ENCODE measurements around the gene MAB21L4.

Gene MAB21L4

GRCh38 chr2:240895656-240896388 is at the start of gene MAB21L4:
Gene MAB21L4 (minus strand): TSS chr2:240896156. CDS start chr2:240895997, 159 bp downstream.
- DNase-seq = no peak

- no peak for DNase-seq
These were observed 40.1 kb upstream of the MAB21L4 start for GRCh38 chr2:240936106-240936505.

DNA sequence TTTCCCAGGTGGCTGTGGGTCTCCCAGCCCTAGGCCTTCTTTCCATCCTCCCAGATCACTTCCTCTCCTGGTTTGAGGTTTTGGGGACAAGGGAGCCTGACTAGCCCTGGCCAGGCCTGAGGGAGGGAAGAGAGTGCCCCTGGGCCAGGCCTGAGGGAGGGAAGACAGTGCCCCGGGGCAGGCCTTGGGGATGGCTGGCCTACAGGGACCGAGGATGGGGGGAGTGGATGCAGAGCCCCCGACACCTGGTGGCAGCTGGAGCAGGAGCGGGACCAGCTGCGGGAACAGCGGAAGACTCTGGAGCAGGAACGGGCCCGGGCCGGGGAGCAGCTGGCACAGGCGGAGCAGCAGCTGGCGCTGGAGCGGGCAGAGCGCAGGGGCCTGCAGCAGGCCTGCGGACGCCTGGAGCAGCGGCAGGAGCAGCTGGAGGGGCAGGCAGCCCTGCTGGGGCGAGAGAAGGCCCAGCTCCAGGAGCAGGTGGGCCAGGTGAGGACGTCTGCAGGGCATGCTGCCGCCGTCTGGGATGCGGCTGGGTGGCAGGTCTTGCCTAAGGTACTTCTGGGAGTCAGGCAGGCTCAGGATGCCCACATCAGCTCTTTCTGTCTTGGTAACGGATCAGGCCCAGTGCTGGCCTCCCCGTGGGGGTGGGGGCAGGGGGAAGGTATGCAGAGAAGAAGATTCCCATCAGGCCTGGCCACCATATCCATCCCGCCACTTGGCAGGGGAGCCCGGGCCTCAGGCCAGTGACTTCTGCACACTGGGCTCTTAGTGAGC is 39.3 kb upstream of the MAB21L4 start:
- no peak for DNase-seq

GRCh38 chr2:240934701-240935102 is 38.7 kb upstream of the MAB21L4 start:
- no peak for DNase-seq

- no peak for DNase-seq
These were observed 38.2 kb upstream of the MAB21L4 start for GRCh38 chr2:240933966-240934700.

- DNase-seq = no peak
These were observed 37.4 kb upstream of the MAB21L4 start for GRCh38 chr2:240933048-240933965.

DNA sequence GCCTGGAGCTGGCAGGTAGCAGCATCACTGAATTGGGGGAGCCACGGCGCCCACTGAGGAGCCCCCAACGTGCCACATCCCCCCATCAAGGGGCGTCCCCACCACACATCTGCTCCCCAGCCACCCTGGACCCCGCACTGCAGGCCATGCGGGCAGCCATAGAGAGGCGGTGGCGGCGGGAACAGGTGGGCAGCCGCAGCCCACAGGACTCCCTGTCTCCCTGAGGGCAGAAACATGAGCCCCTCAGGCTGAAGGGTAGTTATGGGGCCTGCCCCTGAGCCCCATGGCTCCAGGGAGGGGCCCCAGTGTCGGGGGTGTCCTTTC is 36.7 kb upstream of the MAB21L4 start:
- DNase-seq = no peak

DNA sequence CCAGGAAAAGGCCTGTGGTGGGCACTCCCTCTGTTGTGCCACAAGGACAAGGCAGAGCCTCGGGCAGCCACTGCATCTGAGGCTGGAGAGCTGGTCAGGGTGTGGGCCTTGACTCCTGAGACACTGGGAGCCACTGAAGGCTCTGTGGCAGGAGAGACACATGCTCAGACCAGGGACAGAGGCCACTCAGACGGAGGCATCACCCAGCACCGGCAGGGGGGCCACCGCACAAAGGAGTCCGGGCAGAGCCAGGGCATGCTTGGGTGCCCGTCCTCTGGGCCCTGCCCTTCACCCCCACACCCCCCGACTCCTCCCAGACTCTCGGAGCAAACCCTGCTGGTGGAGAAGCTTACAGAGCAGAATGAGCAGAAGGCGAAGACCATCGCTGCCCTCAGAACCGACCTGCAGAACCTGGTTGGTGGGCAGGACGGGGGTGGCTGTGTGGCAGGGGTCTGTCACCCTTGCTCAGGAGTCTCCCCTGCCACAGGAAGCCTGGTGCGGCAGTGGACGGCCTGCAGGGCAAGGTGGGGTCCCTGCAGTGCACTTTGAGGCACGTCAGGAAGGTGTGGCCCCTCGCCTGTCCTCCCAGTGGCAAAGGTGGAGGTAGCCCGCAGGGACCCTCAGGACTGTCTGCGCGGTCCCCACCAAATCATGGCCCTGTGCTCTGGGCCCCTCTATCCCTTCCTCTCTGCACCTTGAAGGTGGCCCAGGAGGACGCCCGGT is 36.2 kb upstream of the MAB21L4 start:
- DNase-seq = no peak

DNA sequence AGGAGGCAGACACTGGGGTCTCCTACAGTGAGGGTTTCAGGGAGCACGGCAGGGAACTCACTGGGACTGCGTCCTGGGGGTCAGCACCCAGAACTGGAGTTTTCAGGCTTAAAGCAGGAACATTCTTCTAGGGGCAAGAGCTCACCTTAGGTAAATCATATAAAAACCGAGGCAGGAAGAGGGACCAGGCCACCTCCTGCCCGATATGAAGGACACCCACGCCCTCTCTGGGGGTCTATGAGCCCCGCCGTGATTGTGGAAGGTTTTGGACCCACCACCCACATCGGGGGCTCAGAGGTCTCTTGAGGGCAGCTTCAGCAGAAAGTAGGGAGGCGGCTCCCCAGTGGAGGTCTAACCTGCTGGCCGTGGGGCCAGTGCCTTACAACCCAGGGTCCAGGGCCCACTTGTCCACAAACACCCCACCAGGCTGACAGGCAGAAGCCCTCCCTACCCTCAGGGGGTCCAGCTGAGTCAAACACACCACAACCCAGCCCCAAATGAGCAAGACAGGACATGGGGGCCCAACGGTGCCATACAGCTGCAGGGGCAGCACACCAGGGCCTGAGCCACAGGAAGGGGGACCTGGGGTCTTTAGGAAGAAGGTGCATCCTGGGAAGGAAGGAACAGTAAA is 35.5 kb upstream of the MAB21L4 start:
- DNase-seq = no peak

DNA sequence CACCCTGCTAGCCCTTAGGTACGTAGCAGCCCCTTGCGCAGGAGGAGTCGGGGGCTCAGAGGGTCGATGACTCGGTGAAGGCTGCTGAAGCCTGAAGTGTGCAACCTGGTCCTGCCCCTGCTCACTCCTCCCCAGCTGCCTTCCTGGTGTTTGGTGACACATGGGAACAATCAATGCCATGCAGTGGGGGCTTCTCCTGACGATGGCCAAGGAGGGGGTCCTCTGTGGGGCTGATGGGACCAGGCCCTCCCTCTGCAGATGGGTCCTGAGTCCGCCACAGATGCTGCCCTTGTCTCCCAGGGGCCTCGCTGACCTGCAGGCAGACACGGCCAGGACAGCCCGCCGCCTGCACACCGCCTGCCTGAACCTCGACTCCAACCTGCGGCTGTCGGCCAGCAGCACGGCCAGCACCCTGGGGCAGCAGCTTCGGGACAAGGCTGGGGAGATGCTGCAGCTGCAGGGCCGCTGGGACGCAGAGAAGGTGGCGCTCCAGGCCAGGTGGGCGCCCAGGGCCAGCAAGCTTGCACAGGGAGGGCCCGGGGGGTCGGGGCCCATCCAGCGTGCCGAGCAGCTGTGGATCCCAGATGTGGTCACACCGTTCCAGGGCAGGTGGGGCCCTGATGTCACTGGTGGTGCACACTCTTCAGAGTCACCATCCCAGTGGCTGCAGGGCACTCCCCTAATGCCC is 34.8 kb upstream of the MAB21L4 start:
- no peak for DNase-seq

DNA sequence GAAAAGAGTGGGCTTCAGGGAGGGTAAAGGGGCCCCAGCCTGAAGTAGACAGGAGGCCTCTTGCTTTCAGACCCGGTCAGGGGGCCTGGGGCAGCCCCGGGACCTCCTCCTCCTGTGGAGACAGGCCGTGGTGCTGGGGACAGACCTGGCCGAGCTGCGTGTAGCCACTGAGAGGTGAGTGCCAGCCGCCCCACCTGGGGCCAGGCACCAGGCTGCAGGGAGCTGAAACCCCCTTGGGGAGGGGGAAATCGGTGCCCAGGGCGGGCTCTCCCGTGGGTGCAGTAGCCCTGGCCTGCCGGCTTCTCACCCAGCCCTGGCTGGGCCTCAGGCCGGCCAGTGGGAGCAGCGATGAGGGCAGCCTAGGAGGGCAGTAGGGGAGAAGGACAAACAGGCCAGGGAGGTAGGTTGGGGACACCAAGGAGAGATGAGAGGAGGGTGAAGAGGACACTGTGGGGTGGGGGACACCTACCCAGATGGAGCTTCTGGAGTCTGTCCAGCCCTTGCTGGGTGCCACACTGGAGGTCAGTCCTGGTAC is 34.2 kb upstream of the MAB21L4 start:
- DNase-seq = no peak

DNA sequence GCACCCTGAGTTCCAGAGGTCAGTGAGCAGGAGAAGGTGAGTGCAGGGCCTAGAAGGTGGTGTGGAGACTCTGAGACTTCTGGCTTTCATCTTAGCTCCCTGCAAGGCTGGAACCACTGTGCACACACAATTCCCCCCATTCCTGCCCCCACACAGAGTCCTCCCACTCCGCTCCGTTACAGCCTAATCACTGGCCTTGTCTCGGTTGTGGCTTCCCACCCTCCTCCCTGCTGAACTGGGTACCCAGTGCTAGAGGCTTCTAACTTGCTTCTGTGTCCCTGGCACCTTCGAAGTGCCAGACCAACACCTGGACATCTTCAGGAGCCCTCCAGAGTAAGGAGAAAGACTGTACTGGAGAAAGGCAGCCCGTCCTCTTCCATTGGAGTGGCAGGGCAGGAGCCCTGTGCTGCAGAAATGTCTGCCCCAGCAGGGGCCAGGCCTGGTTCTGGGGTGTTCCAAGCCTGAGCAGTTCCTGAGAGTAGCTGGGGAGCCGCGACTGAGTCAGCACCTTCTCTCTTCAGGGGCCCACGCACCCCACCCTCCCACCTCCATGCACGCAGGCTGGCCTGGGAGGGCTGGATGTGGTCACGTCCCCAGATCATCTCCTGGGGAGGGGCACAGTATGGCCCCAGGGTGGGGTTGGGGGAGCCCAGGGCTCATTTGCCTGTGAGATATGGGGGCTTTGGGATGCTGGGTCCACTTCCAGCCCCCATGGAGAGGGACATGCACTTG is 33.6 kb upstream of the MAB21L4 start:
- DNase-seq = no peak

- DNase-seq = no peak
These were observed 32.8 kb upstream of the MAB21L4 start for GRCh38 chr2:240928476-240929363.

- DNase-seq = no peak
These were observed 31.4 kb upstream of the MAB21L4 start for GRCh38 chr2:240927390-240927781.

GRCh38 chr2:240926516-240927389 is 30.8 kb upstream of the MAB21L4 start:
- no peak for DNase-seq

- DNase-seq = no peak
These were observed 29.9 kb upstream of the MAB21L4 start for GRCh38 chr2:240925568-240926515.

DNA sequence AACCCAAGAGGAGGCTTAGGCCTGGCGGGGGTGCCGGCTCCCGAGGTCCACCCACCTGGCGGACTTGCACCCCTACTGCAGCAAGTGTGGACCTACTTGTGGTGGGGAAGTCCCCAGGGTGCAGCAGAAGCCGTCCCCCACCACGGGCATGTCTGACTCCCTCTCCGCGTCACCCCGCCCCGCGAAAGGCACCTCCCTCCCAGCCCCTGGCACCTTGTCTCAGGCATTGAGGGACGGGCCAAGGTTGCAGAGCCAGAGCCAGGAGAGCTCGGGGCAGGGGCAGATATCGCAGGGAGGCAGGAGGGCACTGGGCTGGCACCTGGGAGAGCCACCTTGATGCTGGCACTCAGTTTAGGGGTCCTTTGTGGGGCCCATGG is 29.2 kb upstream of the MAB21L4 start:
- no peak for DNase-seq
